PFSK-1 (cell line): ENCODE measurements around the gene CEP120.

Experiments used
- POLR2AphosphoS5 ChIP-seq: IDR thresholded peaks from 2 replicates; pipeline ENCODE4 v1.6.1; 2012; ENCODE audit warnings: low read depth, mild to moderate bottlenecking, control low read depth, low read length, moderate library complexity
- TAF1 ChIP-seq: IDR thresholded peaks from 2 replicates; pipeline ENCODE4 v1.6.1; 2012; ENCODE audit warnings: low read length, control low read depth, borderline replicate concordance; ENCODE audit not compliant: insufficient read depth

DNA sequence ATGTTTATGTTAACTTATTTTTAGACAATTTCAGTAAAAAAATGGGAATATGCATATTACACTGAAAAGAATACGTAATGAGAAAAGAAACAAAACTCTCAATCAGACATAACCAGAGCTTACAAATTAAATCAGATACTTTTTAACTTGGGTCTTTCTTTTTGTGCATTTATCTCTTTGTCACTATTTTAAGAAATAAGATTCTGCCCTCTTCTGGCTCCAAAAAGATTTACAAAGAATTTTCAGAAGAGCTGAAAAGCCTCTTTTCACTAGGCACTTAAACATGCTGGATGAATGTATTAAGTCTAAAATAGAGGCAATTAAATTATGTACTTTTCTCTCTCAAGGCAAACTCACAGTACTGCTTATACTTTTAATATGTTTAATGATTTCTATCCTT is 55.5 kb downstream of the CEP120 start:
- TF ChIP-seq TAF1: no peak
- TF ChIP-seq POLR2AphosphoS5: no peak
